OCI-LY7 (cell line): Measurements from ENCODE around the gene RMND5B. TPM values are rescaled to one million over a fixed set of nuclear protein-coding genes. Genes with fewer than 3 reads are reported as not detected.

Source experiments
- BruUV-seq: library from RNA; stranded (reverse); fragments of 400-500 nt; replicated peaks from 2 replicates; lab custom pipeline; 2021; lab: Mats Ljungman, UMichigan
- CTCF ChIA-PET: fragments of 300-600 bp; sonication (Branson Sonifier 250); formaldehyde crosslinking; loops from one replicate; lab custom pipeline; 2022; ENCODE audit warnings: antibody characterized with exemption; ENCODE audit not compliant: unreplicated experiment; lab: Charles Lee
- POLR2A ChIA-PET: fragments of 300-600 bp; sonication (Branson Sonifier 250); formaldehyde crosslinking; loops from one replicate; lab custom pipeline; 2022; ENCODE audit warnings: antibody characterized with exemption; lab: Charles Lee
- DNase-seq: peaks from one replicate; pipeline ENCODE4 v3.0.0-alpha.2; 2015; ENCODE audit warnings: low spot score
- H2AFZ ChIP-seq: fragments of 200-600 bp; sonication (generic), shearing (Covaris generic); 2 replicates; pipeline ENCODE4 v1.6.1; 2014; ENCODE audit warnings: mild to moderate bottlenecking, antibody characterized with exemption, low read length, moderate library complexity
- H3K27ac ChIP-seq: fragments of 200-600 bp; sonication (generic); 2 replicates; pipeline ENCODE4 v1.5.1; 2014; ENCODE audit warnings: mixed run types, low read depth, mild to moderate bottlenecking, moderate library complexity, low read length, inconsistent platforms; ENCODE audit not compliant: poor library complexity, severe bottlenecking
- H3K36me3 ChIP-seq: fragments of 200-600 bp; sonication (generic); 2 replicates; pipeline ENCODE4 v1.6.1; 2014; ENCODE audit warnings: mild to moderate bottlenecking, antibody characterized with exemption, low read length, moderate library complexity, mixed read lengths; ENCODE audit not compliant: insufficient read depth
- H3K4me1 ChIP-seq: fragments of 200-600 bp; sonication (generic); 2 replicates; pipeline ENCODE4 v1.5.1; 2014; ENCODE audit warnings: mild to moderate bottlenecking, low read length; ENCODE audit not compliant: insufficient read depth, poor library complexity, severe bottlenecking
- H3K4me2 ChIP-seq: fragments of 200-600 bp; sonication (generic); 2 replicates; pipeline ENCODE4 v1.6.1; 2014; ENCODE audit warnings: mild to moderate bottlenecking, low read length
- H3K4me3 ChIP-seq: fragments of 200-600 bp; sonication (generic); 2 replicates; pipeline ENCODE4 v1.5.1; 2014; ENCODE audit warnings: mild to moderate bottlenecking, low read depth, low read length; ENCODE audit not compliant: poor library complexity, severe bottlenecking
- H3K79me2 ChIP-seq: fragments of 200-600 bp; sonication (generic); 2 replicates; pipeline ENCODE4 v1.6.1; 2016; ENCODE audit warnings: low read depth, mild to moderate bottlenecking, low read length, moderate library complexity, mixed read lengths; ENCODE audit not compliant: insufficient read depth
- H3K9me2 ChIP-seq: fragments of 200-600 bp; sonication (generic); 2 replicates; pipeline ENCODE4 v1.6.1; 2016; ENCODE audit warnings: mild to moderate bottlenecking, low read length, mixed read lengths; ENCODE audit not compliant: insufficient read depth
- H3K9me3 ChIP-seq: fragments of 200-600 bp; sonication (generic); 2 replicates; pipeline ENCODE4 v1.6.1; 2014; ENCODE audit warnings: mild to moderate bottlenecking, mixed run types, low read length, mixed read lengths
- H4K20me1 ChIP-seq: fragments of 200-600 bp; sonication (generic); 2 replicates; pipeline ENCODE4 v1.6.1; 2014; ENCODE audit warnings: mild to moderate bottlenecking, antibody characterized with exemption, low read length, moderate library complexity, mixed read lengths; ENCODE audit not compliant: insufficient read depth
- CTCF ChIP-seq: fragments of 200-600 bp; sonication (generic); conservative IDR thresholded peaks from 2 replicates; pipeline ENCODE4 v1.5.1; 2014; ENCODE audit warnings: mild to moderate bottlenecking, antibody characterized with exemption, low read length, moderate library complexity, mixed read lengths
- EZH2phosphoT487 ChIP-seq: fragments of 200-600 bp; sonication (generic); IDR thresholded peaks from 2 replicates; pipeline ENCODE4 v1.6.1; 2018; ENCODE audit warnings: low read depth, borderline replicate concordance, mild to moderate bottlenecking, mixed run types, antibody characterized with exemption, low read length, moderate library complexity, mixed read lengths
- intact Hi-C: fragments of 100-400 bp; cut with micrococcal nuclease; formaldehyde crosslinking; loops from one replicate; pipeline ENCODE4 v1.10.0; 2022; ENCODE audit not compliant: unreplicated experiment
- total RNA-seq, 2 experiments: library from RNA; depleted of rRNA in 1 of 2; stranded (reverse); fragments of >200 nt in 1 of 2; shearing (Covaris generic) in 1 of 2; gene quantifications; 2 replicates each; pipeline ENCODE4 v1.2.3, GENCODE V29; 2014 to 2022

RMND5B gene
- total RNA-seq, 2 experiments from 2014 or later, result 63.2 to 68.3 TPM

GRCh38 chr5:178163772-178164735, 33.2 kb downstream of the RMND5B start:
- peak overlapping the region; percentile 38 for H3K4me3 ChIP-seq

GRCh38 chr5:178165581-178165980, 34.8 kb downstream of the RMND5B start:
- Histone ChIP-seq H4K20me1 (no peaks in the 10 kb centered on the region), H3K9me2 (no peaks in the 10 kb centered on the region), H3K4me1 (peaks cover 19% of the 10 kb centered on the region), H3K27ac (no peak overlapping the region), H2AFZ (no peak overlapping the region), H3K4me3 (no peak overlapping the region), H3K36me3 (no peaks in the 10 kb centered on the region), H3K79me2 (no peaks in the 10 kb centered on the region), H3K9me3 (no peaks in the 10 kb centered on the region), H3K4me2 (no peak overlapping the region)
- intact Hi-C loops, result loop anchor here (10.0 kb wide), 1 partner anchor 561 kb away; the partner anchor contains the start of gene B4GALT7
- TF ChIP-seq CTCF (no peak), EZH2phosphoT487 (no peak)
- ChIA-PET CTCF (no interaction called here), POLR2A (no interaction called here)
- BruUV-seq, result no TSS peak
- no peak for DNase-seq

More at GRCh38 chr5:178163772-178164735, 33.2 kb downstream of the RMND5B start:
- Histone ChIP-seq H3K36me3 (no peaks in the 10 kb centered on the region), H3K27ac (no peak overlapping the region), H4K20me1 (no peaks in the 10 kb centered on the region), H3K9me2 (no peaks in the 10 kb centered on the region), H2AFZ (peak overlapping the region; percentile 94), H3K4me1 (peaks cover 30% of the 10 kb centered on the region), H3K79me2 (no peaks in the 10 kb centered on the region), H3K4me2 (peak overlapping the region; percentile 69), H3K9me3 (no peaks in the 10 kb centered on the region)
- TF ChIP-seq CTCF, result peak; percentile 98
- no peak for TF ChIP-seq EZH2phosphoT487
- ChIA-PET POLR2A (interaction anchor here (0.8 kb wide), 1 partner anchor 11 kb away, joined by 4 read pairs; the partner anchor contains the start of gene NHP2), CTCF (interaction anchor here (3.3 kb wide), 1 partner anchor 89 kb away, joined by 23 read pairs; no protein-coding TSS in a partner anchor)
- no TSS peak for BruUV-seq
- intact Hi-C loops, result loop anchor here (1.0 to 10.0 kb wide), 5 partner anchors 18 to 559 kb away; partner anchors contain the start of gene B4GALT7
- DNase-seq, result peak; percentile 90
